Measurements from ENCODE around the gene MS4A12.
"Not testable (repeated sequence)": the region's sequence is repeated elsewhere in the genome, so short reads cannot be mapped to it uniquely, and the experiment has no call there.

Gene MS4A12

GRCh38 chr11:60513496-60514460 is 21.2 kb downstream of the MS4A12 start:
- no peak for DNase-seq

DNA sequence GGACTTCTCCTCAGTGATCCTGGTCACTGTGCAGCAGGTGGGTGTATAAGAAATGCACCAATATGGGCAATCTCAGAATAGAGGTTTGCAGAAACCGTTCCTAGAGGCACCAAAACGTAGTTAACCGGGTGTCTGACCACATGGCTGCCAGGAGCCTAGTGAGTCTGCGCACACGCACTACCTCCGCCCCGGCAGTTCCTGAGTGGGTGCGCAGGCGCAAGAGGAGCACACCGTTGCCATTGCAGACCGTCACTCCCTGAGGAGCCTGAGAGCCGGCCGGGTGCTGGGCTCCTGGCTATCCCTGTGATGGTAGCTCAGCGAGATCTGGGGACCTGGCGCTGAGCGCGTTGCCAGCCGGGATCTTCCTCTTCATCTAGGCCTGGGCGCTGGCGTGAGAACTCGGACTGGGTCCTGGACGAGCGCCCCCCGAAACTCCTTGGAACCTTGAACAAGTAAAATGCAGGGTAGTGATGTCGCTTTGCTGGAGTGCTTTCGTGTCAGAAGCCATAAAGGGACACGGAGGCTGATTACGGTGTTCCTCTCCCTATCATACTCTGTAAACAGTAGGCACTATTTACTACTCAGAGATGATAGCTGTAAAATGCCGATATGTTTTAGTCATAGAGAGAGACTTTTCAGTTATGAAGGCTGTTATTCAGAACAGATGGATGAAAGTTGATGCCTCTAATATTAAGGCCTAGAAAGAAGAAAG is 22.7 kb downstream of the MS4A12 start, which contains the start of gene MS4A13:
Gene MS4A13, plus strand, starts transcription at position 249 of the 712 bp plus-strand sequence. CDS start 2,692 bp downstream, outside the sequence.
- DNase-seq = no peak

DNA sequence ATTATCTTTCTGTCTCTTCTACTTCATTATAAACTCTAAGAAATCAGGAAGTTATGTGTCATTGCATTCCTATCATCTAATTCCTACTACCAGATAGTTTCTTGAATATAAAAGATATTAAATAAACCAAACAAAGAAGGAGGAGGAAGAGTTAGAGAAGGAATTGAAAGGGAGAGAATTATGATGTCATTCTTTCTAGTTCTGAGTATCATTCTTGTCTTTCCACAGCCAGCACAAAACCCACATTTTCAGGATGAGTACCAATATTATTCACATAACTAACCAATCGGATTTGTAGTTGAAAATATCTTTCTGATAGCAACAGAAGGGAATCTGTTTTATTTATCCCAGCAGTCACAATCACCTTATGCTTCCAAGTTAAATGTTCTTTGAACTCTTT is 35.9 kb downstream of the MS4A12 start:
- no peak for DNase-seq

DNA sequence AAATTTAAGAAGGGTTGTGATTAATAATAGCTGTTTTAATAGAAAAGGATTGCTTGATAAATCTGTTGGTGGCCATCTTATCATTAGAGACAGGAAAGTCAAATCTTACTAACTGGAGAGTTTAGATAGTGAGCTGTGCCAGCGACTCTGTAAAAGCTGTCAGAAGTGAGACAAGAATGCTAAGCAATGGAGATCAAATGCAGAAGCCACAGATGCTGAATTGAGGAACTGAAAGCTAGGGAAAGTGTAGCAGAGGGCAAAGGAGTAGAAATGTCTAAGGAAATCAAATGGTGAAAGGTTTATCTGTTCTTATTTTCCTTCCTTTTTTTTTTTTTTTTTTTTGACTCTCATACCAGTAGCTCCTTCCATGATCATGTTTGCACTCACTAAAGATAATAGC is 36.4 kb downstream of the MS4A12 start:
- peak; percentile 60 for DNase-seq

DNA sequence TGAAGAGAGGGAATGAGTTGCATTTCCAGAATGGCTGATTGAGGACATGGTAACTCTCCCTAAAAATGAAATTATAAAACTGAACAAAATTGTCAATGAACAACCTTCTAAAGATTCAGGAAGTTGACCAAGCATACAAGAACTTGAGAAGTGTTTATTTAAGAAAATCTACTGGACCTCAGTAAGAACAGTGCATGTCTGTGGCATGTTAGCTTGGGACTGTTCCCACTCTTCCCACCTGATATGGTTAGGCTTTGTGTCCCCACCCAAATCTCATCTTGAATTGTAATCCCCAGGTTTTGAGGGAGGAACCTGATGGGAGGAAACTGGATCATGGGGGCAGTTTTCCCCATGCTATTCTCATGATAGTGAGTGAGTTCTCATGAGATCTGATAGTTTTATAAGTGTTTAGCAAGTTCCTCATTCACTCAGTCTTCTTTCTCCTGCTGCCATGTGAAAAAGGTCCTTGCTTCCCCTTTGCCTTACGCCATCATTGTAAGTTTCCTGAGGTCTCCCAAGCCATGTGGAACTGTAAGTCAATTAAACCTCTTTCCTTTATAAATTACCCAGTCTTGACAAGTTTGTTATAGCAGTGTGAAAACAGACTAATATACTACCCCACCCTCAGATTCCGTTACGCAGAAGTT is 38.0 kb downstream of the MS4A12 start:
- DNase-seq = no peak

- DNase-seq = not testable (repeated sequence)
Observed at GRCh38 chr11:60532383-60532782, 39.8 kb downstream of the MS4A12 start.

DNA sequence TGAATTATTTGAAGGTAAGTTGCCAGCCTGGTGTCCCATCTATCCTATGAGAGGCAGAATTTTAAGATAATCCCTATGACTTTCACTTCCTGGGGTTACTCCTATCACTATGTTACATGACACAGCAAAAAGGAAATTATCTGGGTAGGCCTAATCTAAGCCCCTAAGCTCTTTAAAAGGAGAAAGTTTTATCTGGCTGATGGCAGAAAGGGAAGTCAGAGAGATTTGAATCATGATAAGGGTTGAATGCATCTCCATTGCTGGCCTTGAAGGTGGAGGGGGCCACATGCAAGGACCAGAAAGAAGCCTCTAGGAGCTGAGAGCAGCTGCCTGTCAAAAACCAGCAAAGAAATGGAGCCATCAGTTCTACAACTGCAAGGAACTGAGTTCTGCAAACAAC is 46.0 kb downstream of the MS4A12 start:
- not testable (repeated sequence) for DNase-seq

DNA sequence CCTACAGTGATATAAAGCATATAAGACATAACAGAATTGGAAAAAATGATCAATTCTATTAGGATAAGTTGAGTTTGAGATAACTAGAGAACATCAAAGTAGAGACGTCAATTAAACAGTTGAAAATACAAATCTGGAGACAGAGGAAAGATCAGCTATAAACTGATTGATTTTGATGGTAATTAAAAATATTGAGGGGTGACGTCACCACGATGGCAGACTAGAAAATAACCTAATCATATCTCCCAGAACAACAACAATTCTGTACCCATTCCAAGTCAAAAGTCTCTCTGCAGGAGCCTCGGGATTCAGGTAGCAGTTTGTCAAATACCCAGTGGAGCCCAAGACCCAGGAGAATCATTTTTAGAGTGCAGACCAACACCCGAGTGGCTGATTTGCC is 51.5 kb downstream of the MS4A12 start:
- DNase-seq = no peak
